Measurements from ENCODE around the gene HOXA3.
A peak's percentile ranks its signal among the peaks of the same experiment; 100 is the strongest.

DNA sequence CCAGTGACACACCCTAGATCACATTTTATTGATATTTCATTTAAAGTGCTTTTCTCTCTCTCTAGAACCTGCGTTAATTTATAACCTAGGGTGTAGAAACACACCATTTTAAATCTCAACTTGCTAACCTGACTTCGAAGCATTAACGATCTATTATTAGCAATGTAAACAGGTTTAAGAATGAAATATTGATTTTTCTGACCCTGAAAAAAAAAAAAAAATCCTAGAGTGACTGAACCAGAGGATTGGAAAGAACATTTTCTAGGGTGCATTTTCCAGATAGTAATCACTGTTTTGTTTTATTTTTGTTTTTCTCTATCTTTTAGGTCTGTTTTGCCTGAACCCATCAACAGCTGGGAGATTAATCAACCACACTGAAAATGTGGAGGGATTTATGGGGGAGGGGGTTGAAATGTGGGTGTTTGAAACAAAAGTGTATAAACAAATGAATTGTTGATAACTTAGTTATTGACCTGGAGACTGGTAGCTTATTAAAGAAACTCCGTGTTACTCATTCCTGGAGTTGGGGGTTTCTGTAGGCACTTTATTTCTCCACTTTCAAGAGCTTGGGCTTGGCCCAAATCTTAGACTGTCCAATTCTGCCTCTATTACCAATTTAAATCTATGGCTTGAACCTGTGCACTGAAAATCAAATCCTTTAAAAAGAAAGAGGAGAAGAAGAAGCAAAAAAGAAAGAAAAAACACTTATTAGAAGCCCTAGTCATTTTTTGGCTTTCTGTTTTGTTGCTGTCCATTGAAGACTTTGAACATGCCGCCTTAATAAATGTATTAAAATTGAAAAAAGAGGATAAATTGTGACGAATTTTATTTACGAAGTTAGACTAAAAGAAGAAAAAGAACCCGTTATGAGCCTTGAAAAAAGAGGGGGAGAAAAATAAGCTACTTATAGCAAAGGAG is 52.7 kb downstream of the HOXA3 start:
- TF ChIP-seq, protein P1, sequence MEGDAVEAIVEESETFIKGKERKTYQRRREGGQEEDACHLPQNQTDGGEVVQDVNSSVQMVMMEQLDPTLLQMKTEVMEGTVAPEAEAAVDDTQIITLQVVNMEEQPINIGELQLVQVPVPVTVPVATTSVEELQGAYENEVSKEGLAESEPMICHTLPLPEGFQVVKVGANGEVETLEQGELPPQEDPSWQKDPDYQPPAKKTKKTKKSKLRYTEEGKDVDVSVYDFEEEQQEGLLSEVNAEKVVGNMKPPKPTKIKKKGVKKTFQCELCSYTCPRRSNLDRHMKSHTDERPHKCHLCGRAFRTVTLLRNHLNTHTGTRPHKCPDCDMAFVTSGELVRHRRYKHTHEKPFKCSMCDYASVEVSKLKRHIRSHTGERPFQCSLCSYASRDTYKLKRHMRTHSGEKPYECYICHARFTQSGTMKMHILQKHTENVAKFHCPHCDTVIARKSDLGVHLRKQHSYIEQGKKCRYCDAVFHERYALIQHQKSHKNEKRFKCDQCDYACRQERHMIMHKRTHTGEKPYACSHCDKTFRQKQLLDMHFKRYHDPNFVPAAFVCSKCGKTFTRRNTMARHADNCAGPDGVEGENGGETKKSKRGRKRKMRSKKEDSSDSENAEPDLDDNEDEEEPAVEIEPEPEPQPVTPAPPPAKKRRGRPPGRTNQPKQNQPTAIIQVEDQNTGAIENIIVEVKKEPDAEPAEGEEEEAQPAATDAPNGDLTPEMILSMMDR (IDR thresholded peaks at IDR 0.05): no peak
- TF ChIP-seq NR3C1 (IDR thresholded peaks at IDR 0.05) (no peak), POLR2A (IDR thresholded peaks at IDR 0.05; ENCODE audit: low read length) (no peak)
- TF ChIP-seq, protein P2, sequence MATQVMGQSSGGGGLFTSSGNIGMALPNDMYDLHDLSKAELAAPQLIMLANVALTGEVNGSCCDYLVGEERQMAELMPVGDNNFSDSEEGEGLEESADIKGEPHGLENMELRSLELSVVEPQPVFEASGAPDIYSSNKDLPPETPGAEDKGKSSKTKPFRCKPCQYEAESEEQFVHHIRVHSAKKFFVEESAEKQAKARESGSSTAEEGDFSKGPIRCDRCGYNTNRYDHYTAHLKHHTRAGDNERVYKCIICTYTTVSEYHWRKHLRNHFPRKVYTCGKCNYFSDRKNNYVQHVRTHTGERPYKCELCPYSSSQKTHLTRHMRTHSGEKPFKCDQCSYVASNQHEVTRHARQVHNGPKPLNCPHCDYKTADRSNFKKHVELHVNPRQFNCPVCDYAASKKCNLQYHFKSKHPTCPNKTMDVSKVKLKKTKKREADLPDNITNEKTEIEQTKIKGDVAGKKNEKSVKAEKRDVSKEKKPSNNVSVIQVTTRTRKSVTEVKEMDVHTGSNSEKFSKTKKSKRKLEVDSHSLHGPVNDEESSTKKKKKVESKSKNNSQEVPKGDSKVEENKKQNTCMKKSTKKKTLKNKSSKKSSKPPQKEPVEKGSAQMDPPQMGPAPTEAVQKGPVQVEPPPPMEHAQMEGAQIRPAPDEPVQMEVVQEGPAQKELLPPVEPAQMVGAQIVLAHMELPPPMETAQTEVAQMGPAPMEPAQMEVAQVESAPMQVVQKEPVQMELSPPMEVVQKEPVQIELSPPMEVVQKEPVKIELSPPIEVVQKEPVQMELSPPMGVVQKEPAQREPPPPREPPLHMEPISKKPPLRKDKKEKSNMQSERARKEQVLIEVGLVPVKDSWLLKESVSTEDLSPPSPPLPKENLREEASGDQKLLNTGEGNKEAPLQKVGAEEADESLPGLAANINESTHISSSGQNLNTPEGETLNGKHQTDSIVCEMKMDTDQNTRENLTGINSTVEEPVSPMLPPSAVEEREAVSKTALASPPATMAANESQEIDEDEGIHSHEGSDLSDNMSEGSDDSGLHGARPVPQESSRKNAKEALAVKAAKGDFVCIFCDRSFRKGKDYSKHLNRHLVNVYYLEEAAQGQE (IDR thresholded peaks at IDR 0.05): 0 out of 2 replicates have a peak, but pooled peaks have one; percentile 14
- TF ChIP-seq, protein P3, sequence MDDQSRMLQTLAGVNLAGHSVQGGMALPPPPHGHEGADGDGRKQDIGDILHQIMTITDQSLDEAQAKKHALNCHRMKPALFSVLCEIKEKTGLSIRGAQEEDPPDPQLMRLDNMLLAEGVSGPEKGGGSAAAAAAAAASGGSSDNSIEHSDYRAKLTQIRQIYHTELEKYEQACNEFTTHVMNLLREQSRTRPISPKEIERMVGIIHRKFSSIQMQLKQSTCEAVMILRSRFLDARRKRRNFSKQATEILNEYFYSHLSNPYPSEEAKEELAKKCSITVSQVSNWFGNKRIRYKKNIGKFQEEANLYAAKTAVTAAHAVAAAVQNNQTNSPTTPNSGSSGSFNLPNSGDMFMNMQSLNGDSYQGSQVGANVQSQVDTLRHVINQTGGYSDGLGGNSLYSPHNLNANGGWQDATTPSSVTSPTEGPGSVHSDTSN (IDR thresholded peaks at IDR 0.05): no peak
